A549 (cell line): ENCODE measurements around the gene CD151.

Experiments used
- CHD2 ChIP-seq: fragments of 150-350 bp; IDR thresholded peaks from 2 replicates; pipeline ENCODE4 v1.6.1; 2014; ENCODE audit warnings: low read length; ENCODE audit not compliant: partially characterized antibody
- CTCF ChIP-seq: fragments of >200 bp; sonication (Bioruptor Twin); formaldehyde crosslinking; IDR thresholded peaks from 3 replicates; pipeline ENCODE4 v1.5.1; 2016

- TF ChIP-seq CTCF: no peak
- TF ChIP-seq CHD2: no peak
Measured at GRCh38 chr11:866481-866880, 33.7 kb downstream of the CD151 start.
